ENCODE data around the gene RABIF.
"Not testable (repeated sequence)": the region's sequence is repeated elsewhere in the genome, so short reads cannot be mapped to it uniquely, and the experiment has no call there.

The RABIF gene

DNA sequence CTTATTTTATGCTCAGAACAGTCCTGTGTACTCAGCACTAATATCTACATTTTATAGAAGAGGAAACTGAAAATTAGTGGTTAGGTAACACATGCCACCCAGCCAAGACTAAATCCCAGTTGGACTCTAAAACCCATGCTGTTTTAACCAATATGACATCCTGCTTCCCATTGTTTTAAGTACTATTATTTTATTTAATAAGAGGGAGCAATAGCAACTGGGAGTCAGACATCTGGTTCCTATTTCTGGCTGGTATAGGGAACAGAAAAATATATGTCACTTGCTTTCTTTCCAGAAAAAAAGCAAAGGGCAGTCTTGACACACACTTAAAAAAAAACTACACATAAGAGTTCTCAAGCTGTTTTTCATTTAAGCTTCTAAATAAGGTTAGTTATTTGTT, 26.2 kb upstream of the RABIF start:
- Histone ChIP-seq H4K20me1 (ENCODE audit: insufficient read depth) (no peaks in the 10 kb centered on the region), H3K4me1 (ENCODE audit: low read depth, poor library complexity, severe bottlenecking) (peaks cover 96% of the 10 kb centered on the region), H3K36me3 (ENCODE audit: insufficient read depth) (peaks cover 29% of the 10 kb centered on the region; the same call in 1 of the 2 replicates), H3K4me3 (IDR thresholded peaks at IDR 0.05; ENCODE audit: insufficient read depth, low read depth, low read length) (peak overlapping the region; percentile 61), H3K9ac (peak overlapping the region; percentile 46), H3K27me3 (ENCODE audit: insufficient read depth, low read depth) (no peaks in the 10 kb centered on the region), H3K4me2 (peak overlapping the region; percentile 72), H2AFZ (ENCODE audit: low read depth) (no peak overlapping the region), H3K27ac (peak overlapping the region; percentile 86), H3K79me2 (ENCODE audit: insufficient read depth, low read depth) (peaks cover 16% of the 10 kb centered on the region; the same call in 1 of the 2 replicates)
- no peak for TF ChIP-seq CTCF (conservative IDR thresholded peaks at IDR 0.05; ENCODE audit: low read depth, low read length)

DNA sequence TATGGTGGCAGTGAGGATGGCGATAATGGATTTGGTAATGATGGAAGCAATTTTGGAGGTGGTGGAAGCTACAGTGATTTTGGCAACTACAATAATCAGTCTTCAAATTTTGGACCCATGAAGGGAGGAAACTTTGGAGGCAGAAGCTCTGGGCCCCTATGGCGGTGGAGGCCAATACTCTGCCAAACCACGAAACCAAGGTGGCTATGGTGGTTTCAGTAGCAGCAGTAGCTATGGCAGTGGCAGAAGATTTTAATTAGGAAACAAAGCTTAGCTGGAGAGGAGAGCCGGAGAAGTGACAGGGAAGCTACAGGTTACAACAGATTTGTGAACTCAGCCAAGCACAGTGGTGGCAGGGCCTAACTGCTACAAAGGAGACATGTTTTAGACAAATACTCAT, 23.5 kb upstream of the RABIF start:
- H3K27ac ChIP-seq = peak overlapping the region; percentile 86
- peaks cover 76% of the 10 kb centered on the region for H3K4me1 ChIP-seq (ENCODE audit: low read depth, poor library complexity, severe bottlenecking)
- H2AFZ ChIP-seq (ENCODE audit: low read depth); H3K9ac ChIP-seq; H3K27me3 ChIP-seq (ENCODE audit: insufficient read depth, low read depth); H3K36me3 ChIP-seq (ENCODE audit: insufficient read depth); H4K20me1 ChIP-seq (ENCODE audit: insufficient read depth); H3K4me3 ChIP-seq (IDR thresholded peaks at IDR 0.05; ENCODE audit: insufficient read depth, low read depth, low read length); H3K79me2 ChIP-seq (ENCODE audit: insufficient read depth, low read depth): not testable (repeated sequence)
- peak overlapping the region; percentile 41 for H3K4me2 ChIP-seq

DNA sequence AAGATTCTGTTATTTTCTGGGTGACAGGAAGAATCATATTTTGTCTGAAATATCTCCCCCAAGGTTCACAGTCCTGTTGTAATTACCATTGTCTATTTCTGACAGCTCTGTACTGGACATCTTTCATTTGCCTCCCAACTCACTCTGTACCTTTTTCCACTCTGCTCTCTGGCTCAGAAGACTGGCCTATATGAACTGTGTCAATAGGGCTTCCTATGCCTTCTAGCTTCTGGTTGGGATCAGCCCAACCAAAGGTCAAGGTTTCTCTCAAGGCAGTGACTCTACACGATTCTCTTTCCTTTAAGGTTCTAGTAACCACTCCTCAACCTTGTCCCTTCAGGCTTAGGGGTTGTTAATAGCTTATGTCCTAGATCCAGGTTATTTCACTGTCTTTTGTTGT, 20.5 kb upstream of the RABIF start:
- H3K4me2 ChIP-seq = no peak overlapping the region
- no peak for TF ChIP-seq CTCF (conservative IDR thresholded peaks at IDR 0.05; ENCODE audit: low read depth, low read length)
- H3K36me3 ChIP-seq (ENCODE audit: insufficient read depth) = no peaks in the 10 kb centered on the region; the same call in 1 of the 2 replicates
- peaks cover 48% of the 10 kb centered on the region for H3K4me1 ChIP-seq (ENCODE audit: low read depth, poor library complexity, severe bottlenecking)
- H3K9ac ChIP-seq = no peak overlapping the region
- no peaks in the 10 kb centered on the region for H4K20me1 ChIP-seq (ENCODE audit: insufficient read depth)
- no peak overlapping the region for H3K4me3 ChIP-seq (IDR thresholded peaks at IDR 0.05; ENCODE audit: insufficient read depth, low read depth, low read length)
- no peak overlapping the region for H2AFZ ChIP-seq (ENCODE audit: low read depth)
- H3K27me3 ChIP-seq (ENCODE audit: insufficient read depth, low read depth) = no peaks in the 10 kb centered on the region
- H3K27ac ChIP-seq = no peak overlapping the region
- H3K79me2 ChIP-seq (ENCODE audit: insufficient read depth, low read depth) = no peaks in the 10 kb centered on the region

DNA sequence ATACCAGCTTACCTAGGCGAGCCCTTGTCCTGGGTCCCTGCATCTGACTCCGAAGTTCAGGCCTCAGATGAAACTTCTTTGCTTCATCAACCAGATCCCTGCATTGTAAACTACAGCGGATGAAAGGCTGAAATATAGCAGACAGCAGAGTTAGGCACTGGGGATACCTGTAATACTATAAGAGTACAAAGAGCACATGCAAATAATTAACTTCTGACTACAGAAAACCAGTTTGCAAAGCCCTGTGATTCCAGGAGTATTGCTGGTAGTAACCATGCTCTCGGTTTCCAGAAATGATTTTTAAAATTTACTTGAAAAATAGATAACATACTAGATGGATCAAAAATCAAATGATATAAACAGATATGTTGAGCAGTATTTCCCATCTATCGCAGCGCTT, 20.0 kb upstream of the RABIF start:
- H3K4me3 ChIP-seq (IDR thresholded peaks at IDR 0.05; ENCODE audit: insufficient read depth, low read depth, low read length) = no peak overlapping the region
- H3K4me1 ChIP-seq (ENCODE audit: low read depth, poor library complexity, severe bottlenecking) = peaks cover 43% of the 10 kb centered on the region
- TF ChIP-seq CTCF (conservative IDR thresholded peaks at IDR 0.05; ENCODE audit: low read depth, low read length) = no peak
- H2AFZ ChIP-seq (ENCODE audit: low read depth) = no peak overlapping the region
- H4K20me1 ChIP-seq (ENCODE audit: insufficient read depth) = no peaks in the 10 kb centered on the region
- no peak overlapping the region for H3K27ac ChIP-seq
- no peaks in the 10 kb centered on the region for H3K27me3 ChIP-seq (ENCODE audit: insufficient read depth, low read depth)
- H3K9ac ChIP-seq = no peak overlapping the region
- peaks cover 5% of the 10 kb centered on the region; the same call in 1 of the 2 replicates for H3K36me3 ChIP-seq (ENCODE audit: insufficient read depth)
- no peak overlapping the region for H3K4me2 ChIP-seq
- no peaks in the 10 kb centered on the region for H3K79me2 ChIP-seq (ENCODE audit: insufficient read depth, low read depth)

DNA sequence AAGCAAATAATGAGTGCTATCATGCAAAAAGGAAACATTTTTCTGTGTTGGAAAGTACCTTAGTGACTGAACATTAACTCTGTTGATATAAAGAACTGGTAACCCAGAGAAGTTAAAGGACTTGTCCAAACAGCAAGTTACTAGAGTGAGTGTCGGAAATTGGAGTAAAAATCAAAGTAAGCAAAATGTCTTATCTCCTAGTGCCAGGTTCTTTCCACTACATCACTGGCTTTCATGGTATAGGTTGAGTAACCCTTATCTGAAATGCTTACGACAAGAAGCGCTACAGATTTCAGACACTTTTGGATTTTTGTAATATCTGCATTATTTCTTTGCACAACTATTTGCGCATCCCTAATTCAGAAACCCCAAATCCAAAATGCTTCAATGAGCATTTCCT, 16.4 kb upstream of the RABIF start:
- H3K79me2 ChIP-seq (ENCODE audit: insufficient read depth, low read depth) = no peaks in the 10 kb centered on the region
- no peak overlapping the region for H2AFZ ChIP-seq (ENCODE audit: low read depth)
- TF ChIP-seq CTCF (conservative IDR thresholded peaks at IDR 0.05; ENCODE audit: low read depth, low read length) = no peak
- H3K27ac ChIP-seq = no peak overlapping the region
- no peaks in the 10 kb centered on the region for H4K20me1 ChIP-seq (ENCODE audit: insufficient read depth)
- peaks cover 14% of the 10 kb centered on the region for H3K4me1 ChIP-seq (ENCODE audit: low read depth, poor library complexity, severe bottlenecking)
- H3K9ac ChIP-seq = no peak overlapping the region
- no peak overlapping the region for H3K4me3 ChIP-seq (IDR thresholded peaks at IDR 0.05; ENCODE audit: insufficient read depth, low read depth, low read length)
- H3K36me3 ChIP-seq (ENCODE audit: insufficient read depth) = peaks cover 10% of the 10 kb centered on the region; the same call in 1 of the 2 replicates
- no peak overlapping the region for H3K4me2 ChIP-seq
- H3K27me3 ChIP-seq (ENCODE audit: insufficient read depth, low read depth) = no peaks in the 10 kb centered on the region

GRCh38 chr1:202903808-202904207, 14.9 kb upstream of the RABIF start:
- not testable (repeated sequence) for H2AFZ ChIP-seq (ENCODE audit: low read depth); H3K4me3 ChIP-seq (IDR thresholded peaks at IDR 0.05; ENCODE audit: insufficient read depth, low read depth, low read length); H3K27ac ChIP-seq; H3K27me3 ChIP-seq (ENCODE audit: insufficient read depth, low read depth); H3K4me2 ChIP-seq; H3K79me2 ChIP-seq (ENCODE audit: insufficient read depth, low read depth); H3K9ac ChIP-seq; H4K20me1 ChIP-seq (ENCODE audit: insufficient read depth); H3K36me3 ChIP-seq (ENCODE audit: insufficient read depth)
- peaks cover 13% of the 10 kb centered on the region for H3K4me1 ChIP-seq (ENCODE audit: low read depth, poor library complexity, severe bottlenecking)

Measured in KMS-11 (cell line).